Type B pancreatic cell (in vitro differentiated cells): ENCODE measurements around the gene IFITM2. TPM values are rescaled to one million over a fixed set of nuclear protein-coding genes. Genes with fewer than 3 reads are reported as not detected.

ENCODE experiments used
- DNase-seq: peaks from one replicate; pipeline ENCODE4 v3.0.0; 2021; ENCODE audit warnings: mixed read lengths; ENCODE audit not compliant: unreplicated experiment; ENCODE audit errors: extremely low spot score
- H3K27ac Mint-ChIP-seq: 2 replicates; pipeline ENCODE4 v1.8.0; 2021; ENCODE audit warnings: mild to moderate bottlenecking, mixed read lengths
- H3K27me3 Mint-ChIP-seq: 2 replicates; pipeline ENCODE4 v1.8.0; 2021; ENCODE audit warnings: mixed read lengths
- H3K36me3 Mint-ChIP-seq: 2 replicates; pipeline ENCODE4 v1.8.0; 2021; ENCODE audit warnings: mixed read lengths
- H3K4me1 Mint-ChIP-seq: one replicate; pipeline ENCODE4 v1.8.0; 2021; ENCODE audit warnings: mixed read lengths; ENCODE audit not compliant: unreplicated experiment
- H3K4me3 Mint-ChIP-seq: 2 replicates; pipeline ENCODE4 v1.8.0; 2021; ENCODE audit warnings: mild to moderate bottlenecking, mixed read lengths
- H3K9me3 Mint-ChIP-seq: 2 replicates; pipeline ENCODE4 v1.8.0; 2021; ENCODE audit warnings: mixed read lengths
- total RNA-seq: library from RNA; stranded (reverse); gene quantifications from 2 replicates; pipeline ENCODE4 v1.2.1, GENCODE V29; 2021; ENCODE audit warnings: low replicate concordance
- TF ChIP-seq, protein P1 (sequence below): fragments of 200-600 bp; sonication (generic); conservative IDR thresholded peaks from 2 replicates; pipeline ENCODE4 v1.5.0; 2021; ENCODE audit warnings: antibody characterized with exemption, mild to moderate bottlenecking

Gene IFITM2
- total RNA-seq, 1 donor from 2014 or later: 238 TPM

DNA sequence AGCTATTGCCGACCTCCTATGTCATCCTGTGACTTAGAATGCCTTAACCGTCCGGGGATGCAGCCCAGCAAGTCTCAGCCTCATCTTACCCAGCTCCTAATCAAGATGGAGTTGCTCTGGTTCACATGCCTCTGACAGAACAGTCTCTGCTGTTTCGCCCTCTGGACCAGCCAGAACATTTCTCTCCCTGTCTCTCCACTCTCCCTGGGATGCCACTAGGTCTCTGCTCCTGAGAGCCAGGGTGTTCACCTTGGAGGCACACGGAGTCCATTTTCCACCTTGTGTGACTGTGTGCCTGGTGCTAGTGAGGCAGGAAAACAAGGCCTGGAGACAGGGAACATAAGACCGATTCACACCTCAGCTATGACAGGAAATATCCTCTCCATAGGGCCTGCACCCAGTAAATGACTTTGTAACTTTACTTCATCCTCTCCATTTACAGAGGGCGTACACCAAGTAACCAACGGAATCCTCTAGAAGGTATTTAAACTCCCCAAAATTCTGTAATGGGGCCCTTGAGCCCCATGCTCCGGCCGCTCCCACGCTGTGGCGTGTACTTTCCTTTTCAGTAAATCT lies 44.9 kb downstream of the IFITM2 start:
- Mint-ChIP-seq H3K27me3 (peaks cover 3% of the 10 kb centered on the region), H3K4me1 (peaks cover 28% of the 10 kb centered on the region), H3K4me3 (no peak overlapping the region), H3K36me3 (no peaks in the 10 kb centered on the region), H3K9me3 (peaks cover 3% of the 10 kb centered on the region), H3K27ac (peak overlapping the region; percentile 82)
- no peak for DNase-seq
- TF ChIP-seq, protein P1, sequence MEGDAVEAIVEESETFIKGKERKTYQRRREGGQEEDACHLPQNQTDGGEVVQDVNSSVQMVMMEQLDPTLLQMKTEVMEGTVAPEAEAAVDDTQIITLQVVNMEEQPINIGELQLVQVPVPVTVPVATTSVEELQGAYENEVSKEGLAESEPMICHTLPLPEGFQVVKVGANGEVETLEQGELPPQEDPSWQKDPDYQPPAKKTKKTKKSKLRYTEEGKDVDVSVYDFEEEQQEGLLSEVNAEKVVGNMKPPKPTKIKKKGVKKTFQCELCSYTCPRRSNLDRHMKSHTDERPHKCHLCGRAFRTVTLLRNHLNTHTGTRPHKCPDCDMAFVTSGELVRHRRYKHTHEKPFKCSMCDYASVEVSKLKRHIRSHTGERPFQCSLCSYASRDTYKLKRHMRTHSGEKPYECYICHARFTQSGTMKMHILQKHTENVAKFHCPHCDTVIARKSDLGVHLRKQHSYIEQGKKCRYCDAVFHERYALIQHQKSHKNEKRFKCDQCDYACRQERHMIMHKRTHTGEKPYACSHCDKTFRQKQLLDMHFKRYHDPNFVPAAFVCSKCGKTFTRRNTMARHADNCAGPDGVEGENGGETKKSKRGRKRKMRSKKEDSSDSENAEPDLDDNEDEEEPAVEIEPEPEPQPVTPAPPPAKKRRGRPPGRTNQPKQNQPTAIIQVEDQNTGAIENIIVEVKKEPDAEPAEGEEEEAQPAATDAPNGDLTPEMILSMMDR: no peak

DNA sequence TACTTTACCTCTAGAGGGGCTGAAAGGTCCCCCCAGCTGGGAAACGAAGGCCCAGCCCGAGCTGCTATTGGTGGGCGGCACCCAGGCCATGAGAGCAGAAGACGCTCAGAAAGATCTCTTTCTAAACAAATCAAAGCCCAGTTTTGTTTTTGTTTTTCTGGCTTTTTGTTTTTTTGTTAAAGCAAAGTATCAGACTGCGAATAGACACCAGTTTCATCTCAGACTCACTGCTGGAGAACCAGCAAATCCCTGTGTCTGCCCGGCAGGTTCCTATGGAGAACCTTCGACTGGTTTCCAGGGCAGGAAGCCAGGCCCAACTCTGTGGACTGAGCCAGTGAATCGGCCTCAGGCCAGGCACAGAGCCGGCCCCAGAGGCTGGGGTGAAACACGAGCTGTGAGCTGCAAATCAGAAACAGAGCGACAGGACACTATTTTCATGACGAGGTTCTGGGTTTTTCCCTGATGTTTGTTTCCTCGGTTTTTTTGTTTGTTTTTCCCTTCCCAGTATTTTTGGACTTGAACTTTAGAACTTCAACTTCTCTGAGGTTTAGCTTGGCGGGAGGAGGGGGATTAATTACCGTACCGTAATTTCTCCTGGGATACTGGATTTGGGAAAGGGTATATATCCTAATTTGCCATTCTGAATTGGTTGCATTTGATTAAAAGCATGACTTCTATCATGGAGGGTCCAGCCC lies 45.7 kb downstream of the IFITM2 start:
- TF ChIP-seq, protein P1: no peak
- no peak for DNase-seq
- peak overlapping the region; percentile 70 for H3K4me3 Mint-ChIP-seq
- H3K4me1 Mint-ChIP-seq: peaks cover 28% of the 10 kb centered on the region
- H3K27ac Mint-ChIP-seq: peak overlapping the region; percentile 82
- H3K27me3 Mint-ChIP-seq: peaks cover 3% of the 10 kb centered on the region
- H3K9me3 Mint-ChIP-seq: peaks cover 3% of the 10 kb centered on the region
- no peaks in the 10 kb centered on the region for H3K36me3 Mint-ChIP-seq

DNA sequence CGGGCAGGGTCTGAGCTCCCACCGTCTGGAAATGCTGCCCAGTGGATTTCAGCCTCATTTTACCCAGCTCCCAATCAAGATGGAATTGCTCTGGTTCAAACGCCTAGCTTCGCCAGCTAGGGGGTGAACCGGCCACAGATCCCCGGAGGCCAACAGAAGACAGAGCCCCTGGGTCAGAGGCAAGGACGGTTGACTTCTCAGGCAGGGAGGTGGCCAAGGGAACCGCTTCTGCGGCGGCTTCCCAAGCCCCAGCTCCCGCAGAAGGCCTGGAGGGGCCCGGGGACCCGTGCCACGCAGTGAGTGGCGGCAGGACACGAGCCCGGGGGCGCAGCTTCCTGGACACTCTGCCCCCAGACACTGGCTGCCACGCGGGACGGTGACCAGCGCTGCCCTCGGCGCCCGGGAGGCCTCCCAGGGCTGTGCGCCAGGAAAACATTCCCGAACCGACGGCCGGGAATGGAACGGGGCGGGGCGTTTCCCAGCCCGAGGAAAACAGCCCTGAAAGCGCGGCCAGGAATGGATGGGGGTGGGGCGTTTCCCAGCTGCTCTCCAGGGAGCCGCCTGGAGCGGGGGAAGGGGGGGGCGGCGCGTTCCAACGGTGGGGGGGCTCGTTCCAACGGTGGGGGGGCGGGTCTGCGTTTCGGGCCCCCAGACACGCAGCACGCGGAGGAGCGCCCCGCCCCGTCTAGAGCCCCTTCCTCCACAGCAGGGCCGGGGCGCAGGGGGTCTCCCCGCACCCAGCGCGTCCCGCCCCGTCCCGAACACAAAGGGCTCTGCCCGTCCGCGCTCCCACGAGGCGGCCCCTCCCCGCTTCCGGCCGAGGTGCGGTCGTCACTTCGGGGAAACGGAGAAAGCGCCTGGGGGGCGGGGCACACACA lies 48.2 kb downstream of the IFITM2 start:
- peaks cover 7% of the 10 kb centered on the region for H3K27me3 Mint-ChIP-seq
- peak; percentile 86 for DNase-seq
- peaks cover 3% of the 10 kb centered on the region for H3K9me3 Mint-ChIP-seq
- peaks cover 22% of the 10 kb centered on the region for H3K4me1 Mint-ChIP-seq
- H3K4me3 Mint-ChIP-seq: peak overlapping the region; percentile 70
- H3K27ac Mint-ChIP-seq: peak overlapping the region; percentile 59
- TF ChIP-seq, protein P1: no peak
- H3K36me3 Mint-ChIP-seq: no peaks in the 10 kb centered on the region

DNA sequence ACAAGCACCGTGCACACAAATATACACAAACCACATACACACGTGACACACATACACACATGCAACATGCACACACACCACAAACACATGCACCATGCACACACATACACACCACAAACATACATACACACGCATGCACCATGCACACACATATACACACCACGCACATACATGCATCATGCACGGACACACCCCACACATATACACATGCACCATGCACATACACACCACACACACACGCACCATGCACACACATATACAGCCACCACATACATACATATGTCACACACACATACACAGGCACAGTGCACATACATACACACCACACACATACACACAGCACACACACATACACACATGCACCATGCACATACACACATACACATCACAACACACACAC lies 49.0 kb downstream of the IFITM2 start:
- DNase-seq: no peak
- no peak overlapping the region for H3K4me3 Mint-ChIP-seq
- H3K36me3 Mint-ChIP-seq: no peaks in the 10 kb centered on the region
- H3K27me3 Mint-ChIP-seq: peaks cover 7% of the 10 kb centered on the region
- H3K27ac Mint-ChIP-seq: no peak overlapping the region
- H3K4me1 Mint-ChIP-seq: peaks cover 20% of the 10 kb centered on the region
- H3K9me3 Mint-ChIP-seq: peaks cover 3% of the 10 kb centered on the region
- TF ChIP-seq, protein P1: no peak

GRCh38 chr11:357582-357981 lies 50.0 kb downstream of the IFITM2 start:
- no peak overlapping the region for H3K4me3 Mint-ChIP-seq
- peaks cover 3% of the 10 kb centered on the region for H3K9me3 Mint-ChIP-seq
- no peaks in the 10 kb centered on the region for H3K36me3 Mint-ChIP-seq
- DNase-seq: no peak
- TF ChIP-seq, protein P1: no peak
- peaks cover 7% of the 10 kb centered on the region for H3K27me3 Mint-ChIP-seq
- peaks cover 15% of the 10 kb centered on the region for H3K4me1 Mint-ChIP-seq
- H3K27ac Mint-ChIP-seq: no peak overlapping the region
